ENCODE measurements around the gene TCF4. TPM values are rescaled to one million over a fixed set of nuclear protein-coding genes. Genes with fewer than 3 reads are reported as not detected.

Gene TCF4
- total RNA-seq, 1 donor = 27.5 TPM

DNA sequence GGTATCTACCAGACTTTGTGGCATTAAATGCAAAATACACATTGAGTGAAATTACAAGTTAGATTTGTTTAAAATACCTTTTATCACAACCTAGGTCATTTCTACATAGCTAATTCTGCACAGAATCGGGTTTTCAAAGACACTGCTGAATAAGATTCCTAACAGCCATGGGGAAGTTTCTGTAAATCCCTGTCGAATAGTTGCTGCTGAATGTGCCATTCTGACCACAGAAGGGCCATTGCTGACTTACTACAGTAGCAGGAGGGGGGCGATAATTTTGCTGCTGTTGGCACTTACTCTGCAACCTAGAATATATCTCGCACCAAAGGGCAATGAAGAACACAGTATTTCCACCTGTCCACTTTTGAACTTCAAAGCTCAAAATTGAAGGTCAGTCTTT is 232.8 kb downstream of the TCF4 start:
- no peaks in the 10 kb centered on the region for H3K27me3 ChIP-seq (ENCODE audit: insufficient read depth, low read length)
- H3K4me3 ChIP-seq (ENCODE audit: low read length) = no peak overlapping the region
- H3K4me1 ChIP-seq (ENCODE audit: insufficient read depth, low read length) = peaks cover 3% of the 10 kb centered on the region
- no peaks in the 10 kb centered on the region for H3K9me3 ChIP-seq (ENCODE audit: low read depth, low read length)

DNA sequence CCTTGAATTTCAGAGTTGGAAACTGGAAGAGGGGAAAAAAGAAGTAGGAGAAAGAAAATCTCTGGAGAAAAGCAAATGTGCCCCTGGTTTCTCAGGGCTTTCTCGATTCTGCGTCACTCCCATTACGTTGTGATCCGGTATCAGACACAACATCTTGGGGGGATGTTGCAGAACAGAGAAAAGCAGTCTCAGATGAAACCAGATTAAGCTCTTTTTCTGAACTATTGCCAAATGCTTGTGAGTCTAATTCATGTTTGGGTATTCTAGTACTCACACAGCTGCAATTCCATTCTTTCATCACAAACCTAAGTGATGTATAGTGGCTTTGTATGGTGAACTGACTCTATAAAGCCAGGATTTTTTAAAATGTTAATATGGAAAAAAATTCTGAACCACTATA is 233.2 kb downstream of the TCF4 start:
- Histone ChIP-seq H3K9me3 (ENCODE audit: low read depth, low read length) (no peaks in the 10 kb centered on the region), H3K4me1 (ENCODE audit: insufficient read depth, low read length) (peaks cover 3% of the 10 kb centered on the region), H3K4me3 (ENCODE audit: low read length) (no peak overlapping the region), H3K27me3 (ENCODE audit: insufficient read depth, low read length) (no peaks in the 10 kb centered on the region)

- no peaks in the 10 kb centered on the region for H3K27me3 ChIP-seq (ENCODE audit: insufficient read depth, low read length)
- H3K4me1 ChIP-seq (ENCODE audit: insufficient read depth, low read length) = peaks cover 3% of the 10 kb centered on the region
- no peaks in the 10 kb centered on the region for H3K9me3 ChIP-seq (ENCODE audit: low read depth, low read length)
- no peak overlapping the region for H3K4me3 ChIP-seq (ENCODE audit: low read length)
These were observed 234.2 kb downstream of the TCF4 start for GRCh38 chr18:55353806-55354205.

- Histone ChIP-seq H3K9me3 (ENCODE audit: low read depth, low read length) (no peaks in the 10 kb centered on the region), H3K4me3 (ENCODE audit: low read length) (no peak overlapping the region), H3K27me3 (ENCODE audit: insufficient read depth, low read length) (no peaks in the 10 kb centered on the region), H3K4me1 (ENCODE audit: insufficient read depth, low read length) (peaks cover 3% of the 10 kb centered on the region)
These were observed 234.6 kb downstream of the TCF4 start for GRCh38 chr18:55353391-55353790.

DNA sequence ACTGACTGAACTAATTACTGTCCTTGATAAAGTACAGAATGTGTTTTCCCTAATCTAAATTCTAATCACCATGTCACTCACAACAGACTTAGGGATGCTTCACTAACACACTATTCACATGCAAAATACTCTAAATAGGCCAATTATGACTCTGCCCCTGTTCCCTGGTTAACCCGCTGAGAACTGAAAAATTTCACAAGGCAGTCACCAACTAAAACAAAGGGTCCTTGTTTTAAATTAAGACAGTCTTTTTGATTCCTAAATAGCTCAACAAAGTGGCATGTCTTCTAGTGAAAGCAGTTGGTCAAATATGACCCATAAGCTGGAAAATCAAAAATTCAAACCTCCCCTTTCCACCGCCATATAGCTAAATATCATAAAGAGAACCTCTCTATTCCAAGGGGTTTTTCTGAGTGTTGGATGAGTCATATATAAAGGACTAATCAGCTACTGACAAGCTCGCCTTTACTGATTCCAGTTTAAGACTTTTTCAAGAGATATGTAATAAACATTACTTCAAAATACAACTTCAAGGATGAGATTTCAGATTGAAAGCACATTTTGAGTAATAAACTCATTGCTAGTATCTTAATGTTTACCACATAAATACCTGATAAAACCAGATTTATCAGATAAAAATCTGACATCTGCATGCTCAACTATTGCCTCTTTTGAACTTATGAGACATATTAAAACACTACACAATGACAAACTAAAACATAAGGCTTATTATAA is 235.8 kb downstream of the TCF4 start:
- Histone ChIP-seq H3K9me3 (ENCODE audit: low read depth, low read length) (no peaks in the 10 kb centered on the region), H3K4me3 (ENCODE audit: low read length) (no peak overlapping the region)

DNA sequence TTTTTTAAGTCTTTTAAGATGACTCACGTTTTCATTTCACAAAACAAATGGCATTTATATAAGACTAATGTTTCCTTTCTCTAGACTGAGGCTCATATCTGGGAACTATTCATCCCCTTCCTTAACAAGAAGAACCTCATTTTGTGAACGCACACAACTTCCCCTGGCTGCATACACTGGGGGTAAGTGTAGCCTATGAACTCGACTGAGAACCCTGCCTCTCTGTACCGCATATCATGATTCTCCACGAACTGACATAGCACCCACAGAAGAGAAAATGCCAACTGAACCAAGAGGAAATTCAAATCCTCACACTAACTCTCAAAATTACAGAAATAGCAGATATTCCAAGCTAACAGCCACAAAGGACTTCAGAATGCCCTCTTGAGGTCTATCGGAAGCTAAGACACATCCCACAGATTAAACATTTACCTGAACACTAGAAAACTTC is 236.7 kb downstream of the TCF4 start:
- no peaks in the 10 kb centered on the region for H3K27me3 ChIP-seq (ENCODE audit: insufficient read depth, low read length)
- H3K4me1 ChIP-seq (ENCODE audit: insufficient read depth, low read length) = peaks cover 3% of the 10 kb centered on the region
- H3K9me3 ChIP-seq (ENCODE audit: low read depth, low read length) = no peaks in the 10 kb centered on the region
- H3K4me3 ChIP-seq (ENCODE audit: low read length) = no peak overlapping the region

More for the DNA sequence above, 235.8 kb downstream of the TCF4 start:
- H3K4me1 ChIP-seq (ENCODE audit: insufficient read depth, low read length) = peaks cover 3% of the 10 kb centered on the region
- no peaks in the 10 kb centered on the region for H3K27me3 ChIP-seq (ENCODE audit: insufficient read depth, low read length)

DNA sequence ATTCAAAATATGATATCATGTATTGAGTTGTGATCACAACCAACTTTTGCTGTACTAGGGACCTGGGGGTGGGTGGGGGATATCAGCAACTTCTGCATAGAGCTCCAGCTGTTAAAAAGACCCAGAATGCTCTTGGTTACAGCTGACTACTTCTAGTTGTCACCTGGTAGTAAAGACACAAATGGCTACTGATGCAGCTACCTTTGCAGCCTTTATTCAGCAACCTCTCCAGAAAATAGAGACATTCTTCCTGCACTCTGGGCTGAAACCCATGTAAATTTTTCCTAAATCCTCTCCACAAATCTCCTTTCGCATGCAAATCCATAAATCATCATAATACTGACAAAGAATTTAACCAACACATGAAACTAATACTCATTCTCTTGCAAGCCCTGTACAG is 238.3 kb downstream of the TCF4 start:
- no peak overlapping the region for H3K4me3 ChIP-seq (ENCODE audit: low read length)
- peaks cover 1% of the 10 kb centered on the region for H3K4me1 ChIP-seq (ENCODE audit: insufficient read depth, low read length)
- H3K9me3 ChIP-seq (ENCODE audit: low read depth, low read length) = no peaks in the 10 kb centered on the region
- H3K27me3 ChIP-seq (ENCODE audit: insufficient read depth, low read length) = no peaks in the 10 kb centered on the region

DNA sequence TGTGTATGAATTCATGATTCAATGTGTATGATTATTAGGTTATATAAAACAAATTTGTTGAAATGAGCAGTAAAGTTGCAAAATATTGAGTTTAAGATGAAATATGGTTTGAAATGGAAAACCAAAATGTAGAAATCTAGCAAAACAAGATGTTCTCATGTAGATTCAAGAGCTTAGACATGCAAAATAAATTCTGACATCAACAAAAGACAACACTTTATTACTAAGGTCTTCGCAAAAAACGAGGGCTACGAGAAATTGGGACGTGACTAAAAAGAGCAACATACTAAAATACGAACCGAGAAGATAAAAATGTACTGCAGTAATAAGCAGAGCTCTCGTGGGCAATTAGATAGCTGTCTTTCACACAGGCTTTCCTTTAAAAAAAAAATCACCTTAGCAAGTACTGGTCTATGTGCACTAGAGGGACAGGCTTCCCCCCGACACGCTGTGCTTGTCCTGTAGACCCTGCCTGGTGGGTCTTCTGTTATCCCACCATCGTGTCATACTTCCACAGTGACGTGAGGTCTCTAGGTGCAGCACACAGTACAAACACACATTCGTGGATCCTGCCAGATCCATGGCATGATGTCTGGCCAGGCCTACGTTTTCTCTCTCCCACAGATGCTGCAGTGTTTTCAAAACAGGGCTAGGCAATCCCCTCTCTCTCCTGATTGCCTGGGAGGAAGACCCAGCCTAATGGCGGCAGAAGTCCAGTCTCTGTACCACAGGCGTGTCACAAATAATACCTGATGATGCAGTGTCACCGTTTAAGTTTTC is 240.8 kb downstream of the TCF4 start:
- Histone ChIP-seq H3K4me1 (ENCODE audit: insufficient read depth, low read length) (no peaks in the 10 kb centered on the region), H3K4me3 (ENCODE audit: low read length) (no peak overlapping the region), H3K27me3 (ENCODE audit: insufficient read depth, low read length) (no peaks in the 10 kb centered on the region), H3K9me3 (ENCODE audit: low read depth, low read length) (no peaks in the 10 kb centered on the region)

DNA sequence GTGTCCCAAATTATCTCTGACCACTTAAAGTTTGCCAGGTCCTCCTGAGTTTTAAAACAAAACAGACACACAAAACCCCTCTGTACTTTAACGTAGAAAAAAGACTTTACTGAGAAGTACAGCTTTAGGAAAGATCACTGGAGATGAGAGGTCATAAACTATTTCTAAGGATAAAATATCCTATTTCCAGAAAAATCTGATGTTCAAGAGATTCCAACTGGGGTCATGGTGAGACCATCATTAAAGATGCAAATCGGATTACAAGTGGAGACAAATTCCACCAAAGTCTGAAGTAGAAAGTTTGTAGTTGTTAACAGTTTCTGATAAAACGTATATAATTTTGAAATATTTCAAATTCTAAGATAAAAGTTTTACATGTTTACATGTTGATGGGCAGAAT is 241.6 kb downstream of the TCF4 start:
- no peaks in the 10 kb centered on the region for H3K4me1 ChIP-seq (ENCODE audit: insufficient read depth, low read length)
- H3K9me3 ChIP-seq (ENCODE audit: low read depth, low read length) = no peaks in the 10 kb centered on the region
- H3K27me3 ChIP-seq (ENCODE audit: insufficient read depth, low read length) = no peaks in the 10 kb centered on the region
- no peak overlapping the region for H3K4me3 ChIP-seq (ENCODE audit: low read length)

GRCh38 chr18:55345103-55345950 is 242.7 kb downstream of the TCF4 start:
- H3K9me3 ChIP-seq (ENCODE audit: low read depth, low read length) = no peaks in the 10 kb centered on the region
- H3K4me1 ChIP-seq (ENCODE audit: insufficient read depth, low read length) = no peaks in the 10 kb centered on the region
- H3K4me3 ChIP-seq (ENCODE audit: low read length) = no peak overlapping the region
- no peaks in the 10 kb centered on the region for H3K27me3 ChIP-seq (ENCODE audit: insufficient read depth, low read length)

DNA sequence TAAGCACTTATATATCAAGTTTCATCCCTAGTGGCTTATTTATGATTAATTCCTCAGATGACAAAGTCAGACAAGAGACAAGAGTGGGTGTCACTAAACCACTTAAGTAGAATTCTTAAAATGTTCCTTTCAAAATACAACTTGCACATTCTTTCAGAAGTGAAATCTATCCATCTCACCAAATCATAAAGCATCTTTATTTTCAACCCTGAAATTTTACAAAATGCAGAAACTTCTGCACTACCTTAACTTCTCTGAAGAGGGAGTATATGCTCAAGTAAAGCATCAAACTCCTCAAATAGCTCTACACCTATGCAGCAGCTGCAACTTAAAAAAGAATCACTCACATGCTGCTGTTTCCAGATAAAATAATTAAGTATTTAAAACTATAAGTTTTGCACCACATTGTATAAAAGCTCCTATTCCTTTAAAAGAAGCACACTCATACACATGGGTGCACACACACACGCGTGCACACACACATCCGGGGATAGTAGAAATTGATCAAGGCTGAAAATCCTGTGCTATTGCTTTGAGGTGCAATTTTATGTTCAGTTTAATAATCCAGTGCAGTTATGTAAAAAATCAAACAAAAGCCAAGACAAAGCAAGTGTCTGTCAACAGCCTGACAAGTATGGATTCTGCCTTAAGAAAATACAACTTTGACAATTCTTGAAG is 244.5 kb downstream of the TCF4 start:
- no peaks in the 10 kb centered on the region for H3K27me3 ChIP-seq (ENCODE audit: insufficient read depth, low read length)
- H3K4me1 ChIP-seq (ENCODE audit: insufficient read depth, low read length) = peaks cover 8% of the 10 kb centered on the region
- no peaks in the 10 kb centered on the region for H3K9me3 ChIP-seq (ENCODE audit: low read depth, low read length)
- H3K4me3 ChIP-seq (ENCODE audit: low read length) = no peak overlapping the region

DNA sequence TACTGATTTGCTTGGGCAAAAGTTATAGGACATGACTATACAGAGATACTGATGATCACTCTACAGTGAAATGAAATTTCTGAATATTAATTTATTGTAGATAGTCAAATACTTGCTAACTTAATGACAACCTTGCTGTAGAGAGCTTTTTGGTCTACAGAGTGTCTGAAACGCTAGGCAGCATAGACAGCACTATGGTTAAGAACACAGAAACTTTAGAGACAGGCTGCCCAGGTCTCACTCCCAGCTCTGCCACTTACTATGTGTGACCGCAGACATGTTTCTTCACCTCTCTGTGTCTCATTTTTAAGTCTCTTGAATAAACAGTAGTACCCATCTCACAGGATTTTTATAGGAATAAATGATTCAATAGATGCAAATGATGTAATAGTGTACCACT is 247.0 kb downstream of the TCF4 start:
- peaks cover 19% of the 10 kb centered on the region for H3K4me1 ChIP-seq (ENCODE audit: insufficient read depth, low read length)
- no peaks in the 10 kb centered on the region for H3K27me3 ChIP-seq (ENCODE audit: insufficient read depth, low read length)
- H3K4me3 ChIP-seq (ENCODE audit: low read length) = no peak overlapping the region
- no peaks in the 10 kb centered on the region for H3K9me3 ChIP-seq (ENCODE audit: low read depth, low read length)

GRCh38 chr18:55339990-55340389 is 248.0 kb downstream of the TCF4 start:
- Histone ChIP-seq H3K4me1 (ENCODE audit: insufficient read depth, low read length) (peaks cover 19% of the 10 kb centered on the region), H3K9me3 (ENCODE audit: low read depth, low read length) (no peaks in the 10 kb centered on the region), H3K27me3 (ENCODE audit: insufficient read depth, low read length) (no peaks in the 10 kb centered on the region), H3K4me3 (ENCODE audit: low read length) (no peak overlapping the region)

DNA sequence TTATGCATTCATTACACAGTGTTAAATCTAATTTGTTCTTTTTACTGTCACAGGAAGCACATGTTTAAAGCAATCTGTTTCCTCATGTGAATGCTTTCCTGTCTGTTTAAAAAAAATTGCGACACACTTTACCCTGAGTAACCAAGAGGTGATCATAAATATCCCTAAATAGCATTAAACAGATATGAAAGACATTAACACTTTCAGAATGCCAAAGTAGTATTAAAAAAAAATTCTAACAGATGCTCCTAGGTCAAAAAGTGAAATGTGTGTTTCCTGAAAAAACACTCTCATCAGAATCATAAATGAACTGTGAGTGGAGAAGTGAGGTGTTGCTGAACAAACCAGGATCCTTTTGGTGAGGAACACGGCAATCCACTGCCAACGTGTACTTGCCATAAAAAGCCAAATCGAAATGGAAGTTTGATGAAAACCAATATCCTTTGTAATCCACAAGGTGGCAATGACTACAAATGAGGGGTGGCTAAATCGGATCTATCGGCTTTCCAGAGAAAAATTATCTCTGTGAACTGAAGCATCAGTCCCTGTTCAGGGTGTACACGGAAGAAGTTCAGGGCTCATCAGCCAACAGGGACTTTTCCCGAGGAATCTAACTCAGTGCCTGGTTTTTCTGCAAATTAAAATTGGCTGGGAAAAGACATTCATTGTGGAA is 248.9 kb downstream of the TCF4 start:
- peaks cover 19% of the 10 kb centered on the region for H3K4me1 ChIP-seq (ENCODE audit: insufficient read depth, low read length)
- no peaks in the 10 kb centered on the region for H3K27me3 ChIP-seq (ENCODE audit: insufficient read depth, low read length)
- no peaks in the 10 kb centered on the region for H3K9me3 ChIP-seq (ENCODE audit: low read depth, low read length)
- H3K4me3 ChIP-seq (ENCODE audit: low read length) = no peak overlapping the region

Data from mononuclear cell (primary cell).